Heart left ventricle (tissue), 16 donors: ENCODE results near the gene PFKP. TPM values are rescaled to one million over a fixed set of nuclear protein-coding genes. Genes with fewer than 3 reads are reported as not detected.
A peak's percentile ranks its signal among the peaks of the same experiment; 100 is the strongest.

ENCODE experiments used
- ATAC-seq, 4 donors: fragments of 200-7000 bp; cut with Tn5 transposase; one replicate each; pipeline ENCODE4 v1.9.1; 2020 to 2022; ENCODE audit warnings: moderate library complexity in 4 of 4, mild to moderate bottlenecking in 3 of 4, moderate number of reproducible peaks in 1 of 4
- DNase-seq, 5 donors: peaks; one replicate each; pipeline ENCODE4 v3.0.0-alpha.2; 2020
- H3K27ac ChIP-seq, 12 donors: fragments of 200-600 bp; sonication (generic) in 4 of 12; one replicate each; pipeline versions ENCODE4 v1.5.0 to v1.8.0; 2016 to 2022; ENCODE audit warnings: mild to moderate bottlenecking in 2 of 12
- H3K27me3 ChIP-seq, 9 donors: fragments of 200-600 bp; sonication (generic) in 2 of 9; one replicate each; pipeline versions ENCODE4 v1.5.1 to v1.8.0; 2016 to 2022; ENCODE audit warnings: mild to moderate bottlenecking in 3 of 9
- H3K36me3 ChIP-seq, 9 donors: fragments of 200-600 bp; sonication (generic) in 2 of 9; one replicate each; pipeline versions ENCODE4 v1.5.0 to v1.8.0; 2018 to 2022; ENCODE audit warnings: mild to moderate bottlenecking in 2 of 9
- H3K4me1 ChIP-seq, 12 donors: fragments of 200-600 bp; sonication (generic) in 4 of 12; one replicate each; pipeline versions ENCODE4 v1.5.0 to v1.8.0; 2016 to 2022; ENCODE audit warnings: mild to moderate bottlenecking in 3 of 12
- H3K4me3 ChIP-seq, 12 donors: fragments of 200-600 bp; sonication (generic) in 4 of 12; one replicate each; pipeline versions ENCODE4 v1.5.0 to v1.8.0; 2017 to 2022; ENCODE audit warnings: mild to moderate bottlenecking in 9 of 12, moderate library complexity in 4 of 12
- H3K9me3 ChIP-seq, 12 donors: fragments of 200-600 bp; sonication (generic) in 4 of 12; one replicate each; pipeline versions ENCODE4 v1.5.0 to v1.8.0; 2016 to 2022; ENCODE audit warnings: mild to moderate bottlenecking in 1 of 12
- CTCF ChIP-seq, 12 donors: fragments of 200-600 bp; sonication (generic) in 4 of 12; IDR thresholded peaks; one replicate each; pipeline versions ENCODE4 v1.5.0 to v1.8.0; 2018 to 2022; ENCODE audit warnings: antibody characterized with exemption in 12 of 12, mild to moderate bottlenecking in 5 of 12
- POLR2A ChIP-seq, 2 donors: fragments of 450-650 bp; IDR thresholded peaks; one replicate each; pipeline ENCODE4 v1.6.1; 2017; ENCODE audit warnings: antibody characterized with exemption in 2 of 2, mild to moderate bottlenecking in 2 of 2, moderate library complexity in 2 of 2
- WGBS, 4 donors: extraction: QIAGEN DNeasy Blood & Tissue Kit in 2 of 4; methylation state at CpG; one replicate each; pipeline versions ENCODE4 v1.1.5 to v1.1.7; 2013 to 2018; 5-methylcytosine and 5-hydroxymethylcytosine counted together
- intact Hi-C, 10 donors: fragments of 100-400 bp; cut with DNase I; formaldehyde crosslinking; loops; one replicate each; pipeline versions ENCODE4 v1.11.1 to v1.14.2; 2022
- polyA plus RNA-seq, 2 donors: library from polyadenylated mRNA; stranded (reverse); fragments of 200-250 nt; gene quantifications; one replicate each; pipeline ENCODE4 v1.2.3, GENCODE V29; 2013
- total RNA-seq, 9 donors: library from RNA; depleted of rRNA in 2 of 9; stranded (reverse); fragments of >200 nt in 2 of 9; fragmentation: NEBNext Ultra II Directional in 3 of 9; extraction: Animal tissue kit (Norgen Biotek cat#: 25700) in 3 of 9; gene quantifications; one replicate each; pipeline versions ENCODE4 v1.1.0 to v1.2.4, GENCODE V29; 2016 to 2023
- donor health status: ischemic (EF 13 %, LVEDD 7.1; RV severe dilation, severe dysfunction).
- donor health status: healthy with polysubstance abuse.
- donor health status: DM: no; HTN: yes; CAD: no.
- donor health status: DM: no; HTN: no; CAD: no.
- donor health status: ischemic (EF 25% LVEDD 6.9; RV normal size, moderate dysfunction).
- donor health status: ischemic (EF 25% LVEDD 5.7; RV mildly dilated, moderate dysfunction).
- donor health status: healthy.
- donor health status: DM: yes; HTN: yes; CAD: no.
- donor health status: ischemic (EF 35%, LVEDD 5.7; RV mildly dilated, moderate dysfunction).
- donor health status: nonischemic (EF 11% LVEDD 7.7; RV severe dilation, severe dysfunction).
- donor health status: DM: yes; HTN: yes; CAD: no.
- donor health status: PGD.
- donor health status: ischemic (EF 29% LVEDD 5.4; RV normal size, mild dysfunction).
- donor health status: nonischemic (EF 23%, LVEDD 6.1; RV moderate dilation, normal function).

PFKP gene
- total and polyA plus RNA-seq, 11 donors, result 68.0 to 318 (median 183) TPM

- WGBS, 4 donors, result 43 to 56% (median 47%) methylated on average over 8 of the region's 8 CpGs
- peaks cover 0 to 45% (median 17%) of the 10 kb centered on the region in 12 donors for H3K4me1 ChIP-seq
- TF ChIP-seq POLR2A (IDR thresholded peaks at IDR 0.05), result no peak
- TF ChIP-seq CTCF (IDR thresholded peaks at IDR 0.05), result peak in 3 of 12 donors; percentile 18 to 31 (median 25)
- peak overlapping the region in 3 of 12 donors; percentile 73 to 86 (median 74) for H3K4me3 ChIP-seq
- peaks cover 0 to 9% (median 0%) of the 10 kb centered on the region in 9 donors for H3K27me3 ChIP-seq
- peak; percentile 72 to 94 (median 79) for ATAC-seq
- no peaks in the 10 kb centered on the region for H3K9me3 ChIP-seq
- peak in 4 of 5 donors; percentile 66 to 78 (median 72) for DNase-seq
- intact Hi-C loops, result loop anchor here in 3 of 10 donors (5.0 kb wide), 2 partner anchors 42 to 62 kb away; no protein-coding TSS in a partner anchor
- H3K27ac ChIP-seq, result peak overlapping the region; percentile 33 to 97 (median 88)
- H3K36me3 ChIP-seq, result peaks cover 0 to 5% (median 0%) of the 10 kb centered on the region in 9 donors
These were observed 1.7 kb upstream of the PFKP start for GRCh38 chr10:3065622-3066021.

GRCh38 chr10:3066317-3067117 lies 831 bp upstream of the PFKP start:
- peak in 2 of 5 donors; percentile 38 to 61 for DNase-seq
- no peak for TF ChIP-seq POLR2A (IDR thresholded peaks at IDR 0.05)
- peak in 1 of 12 donors; percentile 13 for TF ChIP-seq CTCF (IDR thresholded peaks at IDR 0.05)
- H3K27ac ChIP-seq, result peak overlapping the region; percentile 33 to 97 (median 88)
- ATAC-seq, result peak; percentile 28 to 61 (median 36)
- peaks cover 0 to 47% (median 20%) of the 10 kb centered on the region in 12 donors for H3K4me1 ChIP-seq
- intact Hi-C loops, result loop anchor here in 3 of 10 donors (1.0 to 5.0 kb wide), 3 partner anchors 30 to 61 kb away; no protein-coding TSS in a partner anchor
- peak overlapping the region; percentile 65 to 91 (median 78) for H3K4me3 ChIP-seq
- WGBS, 4 donors, result 6 to 17% (median 15%) methylated on average over 22 to 71 of the region's 71 CpGs
- H3K9me3 ChIP-seq, result no peaks in the 10 kb centered on the region
- H3K27me3 ChIP-seq, result peaks cover 0 to 9% (median 0%) of the 10 kb centered on the region in 9 donors
- H3K36me3 ChIP-seq, result peaks cover 0 to 6% (median under 1%) of the 10 kb centered on the region in 9 donors

GRCh38 chr10:3067859-3068179 lies 471 bp downstream of the PFKP start:
- intact Hi-C loops, result loop anchor here in 3 of 10 donors (1.0 to 5.0 kb wide), 4 partner anchors 28 to 104 kb away; partner anchors contain the start of gene PITRM1 (in 1 of the 3)

More at GRCh38 chr10:3067859-3068179, 471 bp downstream of the PFKP start:
- no peaks in the 10 kb centered on the region for H3K9me3 ChIP-seq
- peak overlapping the region; percentile 5 to 97 (median 88) for H3K27ac ChIP-seq
- H3K36me3 ChIP-seq, result peaks cover 0 to 9% (median 3%) of the 10 kb centered on the region in 9 donors
- no peak for ATAC-seq
- H3K27me3 ChIP-seq, result peaks cover 0 to 9% (median 0%) of the 10 kb centered on the region in 9 donors
- H3K4me3 ChIP-seq, result peak overlapping the region; percentile 65 to 91 (median 78)
- no peak for TF ChIP-seq CTCF (IDR thresholded peaks at IDR 0.05)
- no peak for TF ChIP-seq POLR2A (IDR thresholded peaks at IDR 0.05)
- WGBS, 4 donors, result 0 to 1% (median 0%) methylated on average over 2 to 29 of the region's 29 CpGs
- DNase-seq, result no peak
- peaks cover 0 to 60% (median 23%) of the 10 kb centered on the region in 12 donors for H3K4me1 ChIP-seq
